Esophagus squamous epithelium (tissue), 4 donors: ENCODE results near the gene ST3GAL4.
"Not testable (repeated sequence)": the region's sequence is repeated elsewhere in the genome, so short reads cannot be mapped to it uniquely, and the experiment has no call there.

ENCODE experiments used
- CTCF ChIP-seq, 6 experiments: fragments of 450-650 bp in 4 of 6; fragments of 200-600 bp in 2 of 6; sonication (generic) in 2 of 6; IDR thresholded peaks; one replicate each; pipeline ENCODE4 v1.5.1; 2016 to 2019; ENCODE audit warnings: antibody characterized with exemption in 6 of 6, mild to moderate bottlenecking in 4 of 6, moderate library complexity in 4 of 6
- POLR2A ChIP-seq, 4 donors: fragments of 450-650 bp; IDR thresholded peaks; one replicate each; pipeline ENCODE4 v1.6.1; 2017; ENCODE audit warnings: antibody characterized with exemption in 4 of 4, mild to moderate bottlenecking in 4 of 4, moderate library complexity in 3 of 4

DNA sequence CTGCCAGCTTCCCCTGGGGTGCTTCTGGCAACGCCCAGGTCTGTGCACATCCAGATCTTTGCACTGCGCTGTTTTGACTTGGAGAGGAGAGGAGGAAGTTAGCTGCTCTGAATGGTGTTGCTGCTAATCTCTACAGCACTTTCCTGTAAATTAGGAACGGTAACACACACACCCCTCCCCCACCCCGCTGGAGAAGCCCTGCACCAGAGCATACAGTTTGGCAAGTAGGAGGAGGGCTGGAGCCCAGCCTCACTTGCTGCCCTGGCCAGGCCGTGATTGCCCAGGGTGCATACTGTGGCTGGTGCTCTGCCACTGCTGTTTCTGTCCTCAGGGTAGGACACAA, 31.2 kb downstream of the ST3GAL4 start:
- not testable (repeated sequence) for TF ChIP-seq CTCF, POLR2A (IDR thresholded peaks at IDR 0.05)
